HG03135 (cell line): ENCODE results near the gene PRND.
A peak's percentile ranks its signal among the peaks of the same experiment; 100 is the strongest.
"Not testable (repeated sequence)": the region's sequence is repeated elsewhere in the genome, so short reads cannot be mapped to it uniquely, and the experiment has no call there.

ENCODE experiments used
- ATAC-seq: cut with Tn5 transposase; IDR thresholded peaks from one replicate; pipeline ENCODE4 v1.9.1; 2021; ENCODE audit warnings: mild to moderate bottlenecking, moderate library complexity; ENCODE audit not compliant: unreplicated experiment

The PRND gene

DNA sequence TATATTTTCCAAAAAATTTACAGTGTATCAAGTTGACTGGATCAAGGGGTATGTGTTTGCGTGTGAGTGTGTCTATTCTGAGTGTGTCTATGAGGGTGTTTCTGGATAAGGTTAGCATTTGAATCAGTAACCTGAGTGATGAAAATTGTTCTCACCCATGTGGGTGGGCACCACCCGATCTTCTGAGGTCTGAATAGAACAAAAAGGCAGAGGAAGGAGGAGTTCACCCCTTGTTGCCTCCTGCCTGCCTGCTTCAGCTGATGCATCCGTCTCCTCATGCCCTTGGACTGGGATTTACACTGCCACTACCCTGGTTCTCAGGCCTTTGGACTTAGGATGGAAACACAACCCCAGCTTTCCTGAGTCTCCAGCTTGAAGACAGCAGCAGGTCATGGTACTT, 13.7 kb upstream of the PRND start:
- ATAC-seq: no peak

- ATAC-seq: no peak
These were observed 12.9 kb upstream of the PRND start for GRCh38 chr20:4708856-4709255.

- ATAC-seq: no peak
These were observed 12.2 kb upstream of the PRND start for GRCh38 chr20:4709261-4710105.

DNA sequence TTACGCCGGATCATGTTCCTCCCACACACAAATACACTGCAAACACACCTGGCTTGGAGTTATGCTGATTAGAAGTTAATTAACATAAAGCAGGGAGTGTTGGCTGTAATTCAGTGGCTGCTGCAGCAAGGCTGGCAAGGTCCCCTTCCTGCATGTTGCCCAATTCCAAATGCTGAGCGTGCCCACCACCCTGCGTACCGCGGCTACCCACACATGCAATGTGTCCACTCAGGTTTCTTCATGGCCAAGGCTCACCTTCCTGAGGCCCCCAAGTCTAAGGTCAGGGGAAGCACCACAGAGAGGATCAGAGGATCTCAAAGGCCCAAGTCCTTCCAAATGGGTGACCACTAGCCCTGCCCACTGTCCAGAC, 11.6 kb upstream of the PRND start:
- no peak for ATAC-seq

DNA sequence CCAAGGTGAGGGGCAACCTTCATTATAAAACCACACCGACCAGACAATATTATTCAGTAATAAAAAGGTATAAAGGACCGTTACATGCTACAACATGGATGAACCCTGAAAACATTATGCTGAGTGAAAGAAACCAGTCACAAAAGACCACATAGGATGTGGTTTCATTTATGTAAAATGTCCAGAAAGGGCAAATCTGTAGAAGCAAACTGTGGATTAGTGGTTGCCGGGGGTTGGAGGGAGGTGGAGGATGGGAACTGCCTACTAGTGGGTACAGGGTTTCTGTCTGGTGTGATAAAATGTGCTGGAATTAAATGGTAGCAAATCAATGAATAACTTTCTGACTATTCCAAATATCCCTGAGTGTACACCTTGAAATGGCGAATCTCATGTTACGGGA, 10.2 kb upstream of the PRND start:
- ATAC-seq: no peak

DNA sequence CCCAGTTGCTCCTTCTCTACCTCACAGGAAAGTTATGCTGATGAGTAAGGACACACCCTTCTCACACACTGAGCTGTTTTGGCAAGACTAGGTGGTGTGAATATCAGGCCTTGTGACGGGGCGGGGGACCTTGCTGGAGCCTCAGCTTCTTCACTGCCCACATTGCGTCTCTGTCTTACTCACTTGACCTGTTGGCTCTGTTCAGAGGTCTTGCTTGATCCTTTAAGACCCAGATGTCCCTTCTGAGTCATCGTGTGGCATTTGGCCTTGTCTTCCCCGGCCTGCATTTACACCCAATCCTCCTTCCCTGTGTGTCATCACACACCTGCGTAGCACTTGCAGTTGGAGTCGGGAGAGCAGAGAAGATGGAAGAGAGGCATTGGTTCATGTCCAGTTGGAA, 8.3 kb upstream of the PRND start:
- no peak for ATAC-seq

DNA sequence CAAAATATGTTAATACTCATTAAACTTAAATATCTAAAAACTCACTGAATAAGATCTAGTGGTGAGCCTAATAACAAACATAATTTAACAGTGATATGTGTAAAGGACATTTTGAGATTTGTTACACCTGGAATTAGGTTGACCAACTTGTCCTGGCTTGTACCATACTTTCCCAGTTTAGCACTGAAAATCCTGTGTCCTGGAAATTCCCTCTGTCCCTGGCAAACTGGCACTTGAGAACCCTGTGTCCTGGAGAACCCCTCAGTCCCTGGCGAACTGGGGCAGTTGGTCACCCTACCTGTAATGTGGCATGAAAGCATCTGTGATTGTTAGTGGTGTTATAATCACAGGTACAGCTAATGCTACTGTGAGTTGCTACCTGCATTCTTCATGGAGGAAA, 6.9 kb upstream of the PRND start:
- ATAC-seq: no peak

- no peak for ATAC-seq
These were observed 3.7 kb upstream of the PRND start for GRCh38 chr20:4717816-4718570.

- no peak for ATAC-seq
These were observed 2.5 kb upstream of the PRND start for GRCh38 chr20:4719190-4719589.

DNA sequence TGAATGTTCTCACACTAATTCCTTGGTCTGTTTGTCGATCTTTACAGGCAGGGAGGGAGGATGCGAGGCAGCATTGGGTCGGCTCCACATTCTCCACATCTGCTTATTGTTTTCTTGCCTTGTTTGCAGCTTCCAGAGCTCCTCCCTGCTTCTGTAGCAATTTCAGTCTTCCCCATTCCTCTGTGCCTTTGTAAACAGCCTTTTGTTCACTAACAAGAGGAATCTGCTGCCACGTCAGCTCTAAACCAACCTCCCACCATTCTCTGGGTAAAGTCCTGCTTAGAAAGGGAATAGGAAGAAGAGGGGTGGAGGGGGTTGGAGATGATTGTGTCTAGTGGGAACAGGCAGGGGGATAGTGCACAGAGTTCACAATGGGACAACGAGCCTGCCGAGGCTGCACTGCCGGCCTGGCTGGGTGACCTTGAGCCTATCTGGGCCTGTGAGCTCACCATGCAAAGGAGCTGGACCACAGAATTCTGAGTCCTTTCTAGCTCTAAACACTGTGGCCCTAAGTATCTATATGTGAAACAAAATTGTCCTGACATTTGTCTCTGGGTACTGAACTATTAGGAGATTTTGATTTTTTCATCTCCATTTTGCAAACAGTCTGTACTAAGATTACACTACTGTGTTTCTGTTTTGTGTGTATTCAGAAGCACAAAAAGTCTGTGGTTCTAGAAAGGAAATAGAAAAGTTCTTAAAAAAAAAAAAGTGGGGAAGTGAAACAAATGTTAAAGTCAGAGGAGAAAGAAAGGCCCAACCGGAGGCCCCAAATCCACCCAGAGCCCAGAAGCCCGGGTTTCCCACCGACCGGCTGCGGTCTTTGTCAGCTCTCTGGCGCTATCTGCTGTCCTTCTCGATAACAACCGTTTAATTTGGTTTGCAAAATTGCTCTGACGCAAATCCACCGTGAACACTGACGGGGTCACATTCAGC, 1.4 kb upstream of the PRND start:
- ATAC-seq: peak; percentile 94

DNA sequence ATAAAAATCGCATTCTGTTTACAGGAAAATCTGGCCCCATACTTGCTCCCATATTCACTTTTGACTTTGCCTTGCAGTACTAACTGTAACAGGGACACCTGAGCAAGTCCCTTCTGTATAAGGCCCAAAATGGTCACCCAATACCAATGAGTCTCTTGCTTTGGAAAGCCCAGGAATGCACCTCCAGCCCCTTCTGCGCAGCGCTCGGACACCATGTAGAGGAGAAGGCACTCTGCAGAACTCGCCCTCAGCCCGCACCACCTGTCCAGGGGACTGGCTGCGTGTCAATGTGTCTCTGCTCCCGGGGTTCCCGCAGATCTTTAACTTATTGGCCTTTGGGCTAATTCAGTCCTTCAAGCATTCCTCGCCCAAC, 746 bp upstream of the PRND start:
- no peak for ATAC-seq

DNA sequence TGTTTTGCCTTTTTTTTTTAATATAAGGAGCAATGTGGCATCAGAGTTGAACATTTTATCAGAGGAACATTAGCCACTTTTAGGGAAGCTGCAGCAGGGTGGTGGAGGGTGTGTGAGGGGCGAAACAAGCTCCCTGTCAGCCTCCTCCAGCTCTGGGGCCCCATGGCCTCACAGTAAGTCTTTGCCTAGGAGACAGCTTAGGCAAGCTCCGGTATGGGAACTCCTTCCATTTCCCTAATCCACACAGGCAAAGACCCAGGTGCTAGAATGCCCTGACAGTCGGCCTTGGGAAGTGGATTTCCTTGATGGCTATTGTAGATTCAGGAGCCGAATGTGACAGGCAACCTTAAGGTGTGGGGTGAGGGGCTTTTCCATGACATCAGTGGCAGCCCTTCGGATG, 862 bp downstream of the PRND start:
- no peak for ATAC-seq

GRCh38 chr20:4722993-4723392, 1.3 kb downstream of the PRND start:
- ATAC-seq: no peak

DNA sequence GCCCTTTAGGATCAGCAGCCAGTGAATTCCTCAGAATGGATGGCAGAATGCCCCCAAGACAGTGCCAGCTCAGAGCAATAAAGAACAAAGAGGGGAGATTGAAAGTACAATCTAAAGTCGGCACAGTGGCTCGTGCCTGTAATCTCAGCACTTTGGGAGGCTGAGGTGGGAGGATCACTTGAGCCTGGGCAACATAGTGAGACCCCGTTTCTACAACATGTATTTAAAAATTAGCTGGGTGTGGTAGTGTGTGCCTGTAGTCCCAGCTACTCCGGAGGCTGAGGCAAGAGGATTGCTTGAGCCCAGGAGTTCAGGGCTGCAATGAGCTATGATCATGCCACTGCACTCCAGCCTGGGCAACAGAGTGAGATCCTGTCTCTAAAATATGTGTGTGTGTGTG, 1.8 kb downstream of the PRND start:
- not testable (repeated sequence) for ATAC-seq

DNA sequence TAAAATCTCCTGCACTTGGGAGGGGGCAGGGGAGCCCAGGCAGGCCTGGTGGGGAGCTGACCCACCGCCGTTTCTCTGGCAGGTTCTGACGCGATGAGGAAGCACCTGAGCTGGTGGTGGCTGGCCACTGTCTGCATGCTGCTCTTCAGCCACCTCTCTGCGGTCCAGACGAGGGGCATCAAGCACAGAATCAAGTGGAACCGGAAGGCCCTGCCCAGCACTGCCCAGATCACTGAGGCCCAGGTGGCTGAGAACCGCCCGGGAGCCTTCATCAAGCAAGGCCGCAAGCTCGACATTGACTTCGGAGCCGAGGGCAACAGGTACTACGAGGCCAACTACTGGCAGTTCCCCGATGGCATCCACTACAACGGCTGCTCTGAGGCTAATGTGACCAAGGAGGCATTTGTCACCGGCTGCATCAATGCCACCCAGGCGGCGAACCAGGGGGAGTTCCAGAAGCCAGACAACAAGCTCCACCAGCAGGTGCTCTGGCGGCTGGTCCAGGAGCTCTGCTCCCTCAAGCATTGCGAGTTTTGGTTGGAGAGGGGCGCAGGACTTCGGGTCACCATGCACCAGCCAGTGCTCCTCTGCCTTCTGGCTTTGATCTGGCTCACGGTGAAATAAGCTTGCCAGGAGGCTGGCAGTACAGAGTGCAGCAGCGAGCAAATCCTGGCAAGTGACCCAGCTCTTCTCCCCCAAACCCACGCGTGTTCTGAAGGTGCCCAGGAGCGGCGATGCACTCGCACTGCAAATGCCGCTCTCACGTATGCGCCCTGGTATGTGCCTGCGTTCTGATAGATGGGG, 3.0 kb downstream of the PRND start:
- no peak for ATAC-seq

DNA sequence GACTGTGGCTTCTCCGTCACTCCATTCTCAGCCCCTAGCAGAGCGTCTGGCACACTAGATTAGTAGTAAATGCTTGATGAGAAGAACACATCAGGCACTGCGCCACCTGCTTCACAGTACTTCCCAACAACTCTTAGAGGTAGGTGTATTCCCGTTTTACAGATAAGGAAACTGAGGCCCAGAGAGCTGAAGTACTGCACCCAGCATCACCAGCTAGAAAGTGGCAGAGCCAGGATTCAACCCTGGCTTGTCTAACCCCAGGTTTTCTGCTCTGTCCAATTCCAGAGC, 3.5 kb downstream of the PRND start:
- no peak for ATAC-seq

DNA sequence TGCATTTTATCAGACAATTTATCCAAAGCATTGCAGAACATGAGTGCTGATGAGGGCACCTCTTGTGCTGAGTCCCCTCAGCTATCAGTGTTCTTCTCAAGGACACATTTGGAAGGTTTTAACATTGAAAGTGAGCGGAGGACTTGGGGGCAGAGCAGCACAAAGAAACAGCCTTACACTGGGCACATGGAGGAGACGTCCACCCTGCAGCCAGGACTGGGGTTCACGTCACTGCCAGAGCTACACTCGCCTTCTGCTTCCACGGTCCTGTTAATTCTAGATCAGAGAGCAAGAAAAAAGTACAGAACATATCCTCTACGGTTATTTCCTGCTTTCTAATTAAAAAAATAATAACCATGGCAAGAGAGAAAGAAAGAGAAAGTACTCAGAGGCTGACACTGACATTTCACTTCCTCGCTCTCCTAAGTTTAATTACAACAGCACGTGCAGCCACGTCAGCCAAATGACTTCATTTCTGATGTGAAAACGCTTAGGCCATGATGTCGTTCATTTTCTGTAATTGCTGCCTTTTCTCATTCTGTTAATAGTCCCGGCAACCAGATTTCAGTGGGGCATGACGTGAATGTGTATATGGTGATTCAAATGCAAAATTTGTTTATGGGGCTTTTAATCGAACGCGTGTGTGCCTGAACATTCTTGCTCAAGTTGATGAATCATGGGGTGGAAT, 5.1 kb downstream of the PRND start:
- peak; percentile 46 for ATAC-seq

DNA sequence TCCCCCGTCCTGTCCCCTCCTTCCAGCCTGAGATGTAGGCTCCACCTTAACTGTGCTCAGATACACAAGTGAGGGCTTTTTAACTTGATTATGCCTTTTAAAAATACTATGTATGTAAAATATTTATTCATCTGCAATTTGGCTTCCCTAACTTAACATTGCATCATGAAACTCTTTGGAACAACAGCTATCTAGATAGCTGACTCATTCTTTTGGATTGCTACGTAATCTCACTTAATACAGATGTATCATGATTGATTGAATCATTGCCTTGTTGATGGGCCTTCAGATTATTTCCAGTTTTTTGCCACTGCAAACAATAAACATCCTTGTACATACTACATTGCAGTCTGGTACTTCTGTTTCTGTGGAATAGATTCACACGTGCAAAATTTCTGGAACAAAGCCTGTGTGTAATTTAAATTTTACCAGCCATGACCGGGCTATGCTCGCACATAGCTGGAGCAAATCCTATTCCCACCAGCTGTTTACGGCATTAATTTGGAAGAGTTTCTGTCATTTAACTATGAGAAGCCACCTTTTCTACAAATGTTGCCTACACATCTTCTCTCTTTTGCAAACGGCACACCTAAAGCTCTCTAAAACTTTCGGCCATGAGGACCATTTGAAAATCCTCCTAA, 6.5 kb downstream of the PRND start:
- no peak for ATAC-seq

DNA sequence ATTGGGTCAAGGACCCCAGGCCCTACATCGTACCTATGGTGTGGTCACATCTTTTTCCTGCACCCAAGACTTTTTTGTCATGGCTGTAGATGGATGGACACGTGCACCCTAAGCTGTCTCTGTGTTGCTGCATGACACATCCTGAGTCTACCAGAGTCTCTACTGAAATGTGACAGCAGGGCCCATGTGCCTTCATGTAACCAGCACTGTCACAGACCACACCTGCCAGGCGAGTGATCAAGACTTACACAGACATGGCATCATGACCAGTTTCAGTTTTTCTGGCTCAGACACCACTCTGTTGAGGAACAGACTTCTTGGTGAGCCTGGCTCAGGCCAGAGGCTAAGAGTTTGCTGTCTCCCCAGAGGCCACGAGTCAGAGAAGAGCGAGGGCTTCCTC, 7.6 kb downstream of the PRND start:
- ATAC-seq: no peak

DNA sequence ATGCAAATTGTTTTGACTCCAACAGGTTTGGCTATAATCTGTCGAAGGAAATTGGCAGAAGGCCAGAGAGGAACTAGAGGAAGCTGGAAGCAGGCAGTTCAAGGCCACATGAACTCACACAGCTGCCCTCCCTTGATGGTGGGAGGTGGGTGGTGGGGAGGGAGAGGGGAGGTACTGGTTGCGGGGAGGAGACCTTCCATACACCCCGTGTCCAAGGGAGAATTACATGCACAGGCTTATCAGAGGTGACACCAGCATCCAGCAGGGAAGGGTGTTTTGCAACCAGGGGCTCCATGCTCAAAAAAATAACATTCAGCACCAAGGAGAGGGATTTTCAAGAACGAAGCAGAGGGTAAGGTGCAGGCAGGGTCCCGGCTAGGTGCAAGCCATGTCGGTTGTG, 9.1 kb downstream of the PRND start:
- ATAC-seq: no peak
